ENCODE data around the gene SPAG9.
"Not testable (repeated sequence)": the region's sequence is repeated elsewhere in the genome, so short reads cannot be mapped to it uniquely, and the experiment has no call there.

SPAG9 gene

GRCh38 chr17:51088287-51088686, 32.4 kb downstream of the SPAG9 start:
- no peak for DNase-seq (ENCODE audit: low read depth in 2 of 2)

- no peak for DNase-seq (ENCODE audit: low read depth in 2 of 2)
Measured at GRCh38 chr17:51087072-51087757, 33.5 kb downstream of the SPAG9 start.

- no peak for DNase-seq (ENCODE audit: low read depth in 2 of 2)
Measured at GRCh38 chr17:51085150-51085805, 35.4 kb downstream of the SPAG9 start.

- DNase-seq (ENCODE audit: low read depth in 2 of 2), result no peak
Measured at GRCh38 chr17:51083981-51084380, 36.7 kb downstream of the SPAG9 start.

- DNase-seq (ENCODE audit: low read depth in 2 of 2), result not testable (repeated sequence)
Measured at GRCh38 chr17:51083364-51083763, 37.3 kb downstream of the SPAG9 start.

- DNase-seq (ENCODE audit: low read depth in 2 of 2), result no peak
Measured at GRCh38 chr17:51079049-51079448, 41.6 kb downstream of the SPAG9 start.

GRCh38 chr17:51078009-51078592, 42.6 kb downstream of the SPAG9 start:
- no peak for DNase-seq (ENCODE audit: low read depth in 2 of 2)

- no peak for DNase-seq (ENCODE audit: low read depth in 2 of 2)
Measured at GRCh38 chr17:51076821-51077220, 43.8 kb downstream of the SPAG9 start.

GRCh38 chr17:51071556-51071955, 49.1 kb downstream of the SPAG9 start:
- no peak for DNase-seq (ENCODE audit: low read depth in 2 of 2)

- DNase-seq (ENCODE audit: low read depth in 2 of 2), result no peak
Measured at GRCh38 chr17:51065466-51065865, 55.2 kb downstream of the SPAG9 start.

- no peak for DNase-seq (ENCODE audit: low read depth in 2 of 2)
Measured at GRCh38 chr17:51064061-51064735, 56.5 kb downstream of the SPAG9 start.

- DNase-seq (ENCODE audit: low read depth in 2 of 2), result no peak
Measured at GRCh38 chr17:51060396-51060795, 60.3 kb downstream of the SPAG9 start.

GRCh38 chr17:51059781-51060180, 60.9 kb downstream of the SPAG9 start:
- no peak for DNase-seq (ENCODE audit: low read depth in 2 of 2)

GRCh38 chr17:51057534-51057933, 63.1 kb downstream of the SPAG9 start:
- no peak for DNase-seq (ENCODE audit: low read depth in 2 of 2)

GRCh38 chr17:51056813-51057510, 63.7 kb downstream of the SPAG9 start:
- peak in 1 of 2 donors; percentile 4 for DNase-seq (ENCODE audit: low read depth in 2 of 2)

- no peak for DNase-seq (ENCODE audit: low read depth in 2 of 2)
Measured at GRCh38 chr17:51054748-51055147, 65.9 kb downstream of the SPAG9 start.

GRCh38 chr17:51052235-51052634, 68.4 kb downstream of the SPAG9 start:
- DNase-seq (ENCODE audit: low read depth in 2 of 2), result no peak

GRCh38 chr17:51050291-51051033, 70.2 kb downstream of the SPAG9 start:
- no peak for DNase-seq (ENCODE audit: low read depth in 2 of 2)

GRCh38 chr17:51046514-51047384, 73.9 kb downstream of the SPAG9 start:
- no peak for DNase-seq (ENCODE audit: low read depth in 2 of 2)

GRCh38 chr17:51046046-51046445, 74.6 kb downstream of the SPAG9 start:
- DNase-seq (ENCODE audit: low read depth in 2 of 2), result no peak

Measured in stimulated activated CD4-positive, alpha-beta T cell treated with anti-CD3 and anti-CD28 coated beads, Interleukin-4, amount 100 ng/mL, for 48 hours (primary cell).